ENCODE data around the gene SCAMP3. TPM values are rescaled to one million over a fixed set of nuclear protein-coding genes. Genes with fewer than 3 reads are reported as not detected.
"Not testable (repeated sequence)": the region's sequence is repeated elsewhere in the genome, so short reads cannot be mapped to it uniquely, and the experiment has no call there.

Gene SCAMP3
- total RNA-seq, 6 experiments from 2014 or later, result 125 to 150 (median 135) TPM

DNA sequence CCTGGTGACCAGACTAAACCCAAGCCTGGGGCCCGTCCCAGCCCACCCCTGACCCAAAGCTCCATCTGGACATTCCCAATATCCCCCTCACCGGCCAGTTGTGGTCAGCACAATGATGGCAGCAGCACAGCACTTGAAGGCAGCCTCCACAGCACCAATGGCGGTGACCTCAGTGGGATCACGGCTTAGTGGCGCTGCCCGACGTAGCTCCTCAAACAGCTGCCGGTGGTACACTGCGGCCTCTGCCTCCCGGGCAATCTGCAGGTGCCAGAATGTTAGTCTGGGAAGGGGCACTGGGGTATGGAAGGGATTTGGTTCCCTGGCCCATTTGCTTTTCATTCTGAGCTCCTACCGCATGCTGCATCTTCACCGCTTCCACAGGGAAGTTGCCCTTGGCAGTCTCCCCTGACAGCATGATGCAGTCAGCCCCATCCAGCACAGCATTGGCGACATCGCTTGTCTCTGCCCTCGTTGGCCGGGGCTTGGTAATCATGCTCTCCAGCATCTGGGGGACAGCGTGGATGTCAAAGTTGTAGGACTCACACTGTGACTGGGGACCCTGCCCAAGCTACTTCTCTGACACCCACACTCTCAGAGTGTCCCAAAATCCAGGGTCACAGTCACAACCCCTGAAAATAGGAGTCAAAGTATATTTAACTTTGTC is 31.1 kb upstream of the SCAMP3 start:
- TF ChIP-seq, protein P1, sequence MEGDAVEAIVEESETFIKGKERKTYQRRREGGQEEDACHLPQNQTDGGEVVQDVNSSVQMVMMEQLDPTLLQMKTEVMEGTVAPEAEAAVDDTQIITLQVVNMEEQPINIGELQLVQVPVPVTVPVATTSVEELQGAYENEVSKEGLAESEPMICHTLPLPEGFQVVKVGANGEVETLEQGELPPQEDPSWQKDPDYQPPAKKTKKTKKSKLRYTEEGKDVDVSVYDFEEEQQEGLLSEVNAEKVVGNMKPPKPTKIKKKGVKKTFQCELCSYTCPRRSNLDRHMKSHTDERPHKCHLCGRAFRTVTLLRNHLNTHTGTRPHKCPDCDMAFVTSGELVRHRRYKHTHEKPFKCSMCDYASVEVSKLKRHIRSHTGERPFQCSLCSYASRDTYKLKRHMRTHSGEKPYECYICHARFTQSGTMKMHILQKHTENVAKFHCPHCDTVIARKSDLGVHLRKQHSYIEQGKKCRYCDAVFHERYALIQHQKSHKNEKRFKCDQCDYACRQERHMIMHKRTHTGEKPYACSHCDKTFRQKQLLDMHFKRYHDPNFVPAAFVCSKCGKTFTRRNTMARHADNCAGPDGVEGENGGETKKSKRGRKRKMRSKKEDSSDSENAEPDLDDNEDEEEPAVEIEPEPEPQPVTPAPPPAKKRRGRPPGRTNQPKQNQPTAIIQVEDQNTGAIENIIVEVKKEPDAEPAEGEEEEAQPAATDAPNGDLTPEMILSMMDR (IDR thresholded peaks at IDR 0.05), result no peak
- H3K27ac Mint-ChIP-seq, result no peak overlapping the region
- no peaks in the 10 kb centered on the region for H3K36me3 Mint-ChIP-seq (ENCODE audit: low read depth)
- H3K4me3 Mint-ChIP-seq, result no peak overlapping the region
- no peak for DNase-seq
- H3K4me1 Mint-ChIP-seq (ENCODE audit: low read depth), result no peaks in the 10 kb centered on the region
- no peaks in the 10 kb centered on the region for H3K9me3 Mint-ChIP-seq
- H3K27me3 Mint-ChIP-seq (ENCODE audit: insufficient read depth), result peaks cover 45% of the 10 kb centered on the region

GRCh38 chr1:155291006-155291405 is 28.8 kb upstream of the SCAMP3 start:
- H3K27ac Mint-ChIP-seq; DNase-seq; H3K36me3 Mint-ChIP-seq (ENCODE audit: low read depth); H3K9me3 Mint-ChIP-seq; H3K4me1 Mint-ChIP-seq (ENCODE audit: low read depth); H3K4me3 Mint-ChIP-seq: not testable (repeated sequence)
- H3K27me3 Mint-ChIP-seq (ENCODE audit: insufficient read depth), result peaks cover 31% of the 10 kb centered on the region

DNA sequence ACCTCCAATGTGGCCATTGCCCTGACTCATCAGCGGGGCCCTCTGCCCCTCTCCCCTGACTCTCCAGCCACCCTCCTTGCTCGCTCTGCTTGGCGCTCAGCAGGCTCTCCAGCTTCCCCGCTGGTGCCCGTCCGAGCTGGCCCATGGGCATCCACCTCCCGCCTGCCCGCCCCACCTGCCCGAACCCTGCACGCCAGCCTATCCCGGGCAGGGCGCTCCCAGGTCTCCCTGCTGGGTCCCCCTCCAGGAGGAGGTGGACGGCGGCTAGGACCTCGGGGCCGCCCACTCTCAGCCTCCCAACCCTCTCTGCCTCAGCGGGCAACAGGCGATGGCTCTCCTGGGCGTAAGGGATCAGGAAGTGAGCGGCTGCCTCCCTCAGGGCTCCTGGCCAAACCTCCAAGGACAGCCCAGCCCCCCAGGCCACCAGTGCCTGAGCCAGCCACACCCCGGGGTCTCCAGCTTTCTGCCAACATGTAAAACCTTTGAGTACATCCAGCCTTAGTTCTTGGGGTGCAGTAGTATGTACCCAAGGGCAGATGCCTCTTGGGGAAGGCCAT is 25.9 kb upstream of the SCAMP3 start:
- Mint-ChIP-seq H3K4me1 (ENCODE audit: low read depth) (no peaks in the 10 kb centered on the region), H3K9me3 (no peaks in the 10 kb centered on the region), H3K27me3 (ENCODE audit: insufficient read depth) (peaks cover 13% of the 10 kb centered on the region)

DNA sequence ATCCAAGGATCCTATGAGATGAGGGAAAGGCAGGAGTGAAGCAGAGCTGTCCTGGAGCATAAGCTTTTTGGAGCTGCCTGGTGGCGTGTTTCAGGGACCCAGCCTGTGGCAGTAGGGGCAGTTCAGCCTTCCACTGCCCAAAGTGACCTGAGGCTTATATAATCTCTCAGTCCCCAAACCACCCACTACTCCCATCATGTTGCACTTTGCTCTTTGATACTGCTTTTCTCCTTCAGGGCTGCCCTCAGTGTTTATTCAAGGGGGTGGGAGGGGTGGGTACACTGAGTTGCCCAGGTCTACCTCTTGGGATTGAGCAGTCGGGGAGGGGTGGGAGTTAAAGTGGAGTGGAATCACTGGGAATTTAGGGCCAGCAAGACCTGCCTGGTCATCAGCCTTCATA is 24.4 kb upstream of the SCAMP3 start:
- Mint-ChIP-seq H3K9me3 (no peaks in the 10 kb centered on the region), H3K4me1 (ENCODE audit: low read depth) (no peaks in the 10 kb centered on the region), H3K27ac (no peak overlapping the region), H3K4me3 (no peak overlapping the region), H3K27me3 (ENCODE audit: insufficient read depth) (peaks cover 8% of the 10 kb centered on the region), H3K36me3 (ENCODE audit: low read depth) (no peaks in the 10 kb centered on the region)
- DNase-seq, result no peak
- TF ChIP-seq, protein P1 (IDR thresholded peaks at IDR 0.05), result no peak

More for the DNA sequence above, 25.9 kb upstream of the SCAMP3 start:
- no peak for DNase-seq
- Mint-ChIP-seq H3K36me3 (ENCODE audit: low read depth) (no peaks in the 10 kb centered on the region), H3K27ac (no peak overlapping the region), H3K4me3 (no peak overlapping the region)
- TF ChIP-seq, protein P1 (IDR thresholded peaks at IDR 0.05), result no peak

GRCh38 chr1:155285631-155286044 is 23.5 kb upstream of the SCAMP3 start:
- no peak overlapping the region for H3K27ac Mint-ChIP-seq
- no peaks in the 10 kb centered on the region for H3K4me1 Mint-ChIP-seq (ENCODE audit: low read depth)
- H3K36me3 Mint-ChIP-seq (ENCODE audit: low read depth), result no peaks in the 10 kb centered on the region
- TF ChIP-seq, protein P1 (IDR thresholded peaks at IDR 0.05), result no peak
- peaks cover 6% of the 10 kb centered on the region for H3K27me3 Mint-ChIP-seq (ENCODE audit: insufficient read depth)
- DNase-seq, result no peak
- no peaks in the 10 kb centered on the region for H3K9me3 Mint-ChIP-seq
- H3K4me3 Mint-ChIP-seq, result no peak overlapping the region

DNA sequence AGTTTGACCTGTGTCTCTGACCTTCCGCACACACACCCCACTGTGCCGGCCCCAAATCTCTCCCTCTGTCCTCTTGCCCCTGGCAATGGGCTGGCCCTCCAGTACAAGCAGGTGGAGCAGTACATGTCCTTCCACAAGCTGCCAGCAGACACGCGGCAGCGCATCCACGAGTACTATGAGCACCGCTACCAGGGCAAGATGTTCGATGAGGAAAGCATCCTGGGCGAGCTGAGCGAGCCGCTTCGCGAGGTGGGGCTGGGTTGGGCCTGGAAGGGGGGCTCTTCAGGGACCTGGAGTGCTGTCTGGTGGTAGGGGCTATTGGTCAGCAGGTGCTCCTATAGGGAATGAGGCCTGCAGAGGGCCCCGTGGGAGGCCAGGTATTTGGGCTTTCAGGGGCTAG is 22.9 kb upstream of the SCAMP3 start:
- peaks cover 6% of the 10 kb centered on the region for H3K27me3 Mint-ChIP-seq (ENCODE audit: insufficient read depth)
- H3K4me3 Mint-ChIP-seq, result no peak overlapping the region
- no peaks in the 10 kb centered on the region for H3K4me1 Mint-ChIP-seq (ENCODE audit: low read depth)
- H3K36me3 Mint-ChIP-seq (ENCODE audit: low read depth), result no peaks in the 10 kb centered on the region
- TF ChIP-seq, protein P1 (IDR thresholded peaks at IDR 0.05), result no peak
- H3K9me3 Mint-ChIP-seq, result no peaks in the 10 kb centered on the region
- no peak for DNase-seq
- H3K27ac Mint-ChIP-seq, result no peak overlapping the region
